PFSK-1 (cell line): Measurements from ENCODE around the gene SERPINB4.

Source experiments
- POLR2AphosphoS5 ChIP-seq: IDR thresholded peaks from 2 replicates; pipeline ENCODE4 v1.6.1; 2012; ENCODE audit warnings: low read depth, mild to moderate bottlenecking, control low read depth, low read length, moderate library complexity
- REST ChIP-seq, 2 experiments: IDR thresholded peaks; 2 replicates each; pipeline versions ENCODE4 v1.6.1 to v1.8.0; 2011 to 2012; ENCODE audit warnings: low read depth in 2 of 2, low read length in 2 of 2, control low read depth in 1 of 2, inconsistent platforms in 1 of 2, mild to moderate bottlenecking in 1 of 2, moderate library complexity in 1 of 2; ENCODE audit not compliant: insufficient read depth in 1 of 2
- SIN3A ChIP-seq: IDR thresholded peaks from 2 replicates; pipeline ENCODE4 v1.6.1; 2012; ENCODE audit warnings: mild to moderate bottlenecking, low read length, moderate library complexity, borderline replicate concordance; ENCODE audit not compliant: insufficient read depth

DNA sequence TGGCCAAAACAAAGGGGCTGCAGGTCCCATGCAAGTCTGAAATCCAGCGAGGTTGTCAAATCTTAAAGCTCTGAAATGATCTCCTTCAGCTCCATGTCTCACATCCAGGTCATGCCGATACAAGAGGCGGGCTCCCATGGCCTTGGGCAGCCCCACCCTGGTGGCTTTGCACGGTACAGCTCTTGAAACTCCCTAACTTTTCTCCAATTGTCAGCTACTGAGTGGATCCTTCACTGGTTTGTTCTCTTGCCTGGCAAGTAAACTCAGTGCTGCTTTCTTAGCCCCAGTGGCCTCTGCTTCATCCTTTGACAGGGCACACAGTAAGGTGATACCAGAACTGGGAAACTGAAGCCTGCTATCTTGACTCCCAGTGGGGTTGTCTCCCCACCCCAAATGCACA is 30.6 kb downstream of the SERPINB4 start:
- TF ChIP-seq POLR2AphosphoS5 = no peak
- no peak for TF ChIP-seq REST (IDR thresholded peaks at IDR 0.05; ENCODE audit: insufficient read depth in 1 of 2, low read depth in 2 of 2, low read length in 2 of 2)
- no peak for TF ChIP-seq SIN3A
